ENCODE measurements around the gene PTPRG. TPM values are rescaled to one million over a fixed set of nuclear protein-coding genes. Genes with fewer than 3 reads are reported as not detected.

Gene PTPRG
- total and polyA plus RNA-seq, 2 experiments from 2014 or later = 24.4 to 131 TPM

DNA sequence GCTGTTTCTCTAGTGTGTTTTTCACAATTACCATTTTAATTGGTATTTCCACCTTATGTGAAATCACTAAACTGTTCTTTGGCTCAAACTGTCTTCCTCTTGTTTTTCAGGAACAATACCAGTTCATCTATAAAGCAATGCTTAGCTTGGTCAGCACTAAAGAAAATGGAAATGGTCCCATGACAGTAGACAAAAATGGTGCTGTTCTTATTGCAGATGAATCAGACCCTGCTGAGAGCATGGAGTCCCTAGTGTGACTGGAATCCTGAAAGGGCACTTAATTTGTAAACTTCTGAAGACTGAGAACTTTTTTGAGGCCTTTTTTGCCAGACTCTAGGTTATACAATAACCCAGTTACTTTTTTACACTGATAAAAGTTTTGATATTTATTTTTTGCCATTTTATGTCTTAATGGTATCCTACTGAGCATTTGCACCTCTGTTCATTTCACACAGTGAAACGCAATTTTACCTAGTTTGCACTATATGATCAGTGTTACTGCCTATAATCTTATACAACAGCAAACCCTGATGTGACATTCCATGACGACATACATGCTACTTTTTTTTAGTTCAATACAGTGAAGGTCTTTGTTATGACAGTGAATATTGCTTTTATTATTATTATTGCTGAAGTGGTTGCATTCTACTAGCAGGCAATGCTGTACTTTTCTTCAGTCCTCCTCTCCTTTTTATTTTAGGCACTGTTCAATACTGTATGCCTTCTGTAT lies 731.8 kb downstream of the PTPRG start (continued):
- TF ChIP-seq, protein P1, sequence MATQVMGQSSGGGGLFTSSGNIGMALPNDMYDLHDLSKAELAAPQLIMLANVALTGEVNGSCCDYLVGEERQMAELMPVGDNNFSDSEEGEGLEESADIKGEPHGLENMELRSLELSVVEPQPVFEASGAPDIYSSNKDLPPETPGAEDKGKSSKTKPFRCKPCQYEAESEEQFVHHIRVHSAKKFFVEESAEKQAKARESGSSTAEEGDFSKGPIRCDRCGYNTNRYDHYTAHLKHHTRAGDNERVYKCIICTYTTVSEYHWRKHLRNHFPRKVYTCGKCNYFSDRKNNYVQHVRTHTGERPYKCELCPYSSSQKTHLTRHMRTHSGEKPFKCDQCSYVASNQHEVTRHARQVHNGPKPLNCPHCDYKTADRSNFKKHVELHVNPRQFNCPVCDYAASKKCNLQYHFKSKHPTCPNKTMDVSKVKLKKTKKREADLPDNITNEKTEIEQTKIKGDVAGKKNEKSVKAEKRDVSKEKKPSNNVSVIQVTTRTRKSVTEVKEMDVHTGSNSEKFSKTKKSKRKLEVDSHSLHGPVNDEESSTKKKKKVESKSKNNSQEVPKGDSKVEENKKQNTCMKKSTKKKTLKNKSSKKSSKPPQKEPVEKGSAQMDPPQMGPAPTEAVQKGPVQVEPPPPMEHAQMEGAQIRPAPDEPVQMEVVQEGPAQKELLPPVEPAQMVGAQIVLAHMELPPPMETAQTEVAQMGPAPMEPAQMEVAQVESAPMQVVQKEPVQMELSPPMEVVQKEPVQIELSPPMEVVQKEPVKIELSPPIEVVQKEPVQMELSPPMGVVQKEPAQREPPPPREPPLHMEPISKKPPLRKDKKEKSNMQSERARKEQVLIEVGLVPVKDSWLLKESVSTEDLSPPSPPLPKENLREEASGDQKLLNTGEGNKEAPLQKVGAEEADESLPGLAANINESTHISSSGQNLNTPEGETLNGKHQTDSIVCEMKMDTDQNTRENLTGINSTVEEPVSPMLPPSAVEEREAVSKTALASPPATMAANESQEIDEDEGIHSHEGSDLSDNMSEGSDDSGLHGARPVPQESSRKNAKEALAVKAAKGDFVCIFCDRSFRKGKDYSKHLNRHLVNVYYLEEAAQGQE (IDR thresholded peaks at IDR 0.05; ENCODE audit: unreplicated experiment) = no peak
- no peak for TF ChIP-seq EZH2 (IDR thresholded peaks at IDR 0.05; ENCODE audit: low read depth, unreplicated experiment)

DNA sequence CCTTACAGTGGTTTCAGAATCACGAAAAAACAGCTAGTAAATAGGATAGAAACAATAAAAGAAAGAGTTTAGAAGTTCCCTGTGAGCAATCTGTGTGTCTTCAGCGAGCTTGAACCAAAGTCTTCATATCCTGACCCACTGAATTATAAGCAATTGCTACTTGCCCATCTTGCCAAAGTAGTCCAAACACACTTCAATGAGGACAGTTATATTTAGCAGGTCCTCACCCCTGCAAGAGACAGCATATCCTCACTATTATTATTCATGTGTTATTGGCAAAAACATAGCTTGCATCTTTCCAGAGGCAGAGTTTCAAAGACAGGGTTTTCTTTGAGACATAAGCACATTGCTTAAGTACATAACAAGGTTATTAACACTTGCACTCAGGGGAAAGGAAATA lies 734.2 kb downstream of the PTPRG start:
- Histone ChIP-seq H3K27ac (ENCODE audit: low read depth) (no peak overlapping the region), H3K27me3 (ENCODE audit: insufficient read depth) (no peaks in the 10 kb centered on the region), H4K20me1 (replicated peaks; ENCODE audit: insufficient read depth) (no peaks in the 10 kb centered on the region), H2AFZ (no peak overlapping the region), H3F3A (replicated peaks; ENCODE audit: low read depth) (no peaks in the 10 kb centered on the region), H3K4me2 (no peak overlapping the region), H3K79me2 (replicated peaks; ENCODE audit: insufficient read depth) (no peaks in the 10 kb centered on the region), H3K4me1 (ENCODE audit: insufficient read depth) (no peaks in the 10 kb centered on the region), H3K9me2 (ENCODE audit: insufficient read depth) (no peaks in the 10 kb centered on the region), H3K36me3 (ENCODE audit: insufficient read depth) (peaks cover 5% of the 10 kb centered on the region; the same call in 1 of the 2 replicates), H3K4me3 (no peak overlapping the region)
- H3K9me3 Mint-ChIP-seq = no peaks in the 10 kb centered on the region
- ATAC-seq = no peak
- no peak for DNase-seq (ENCODE audit: low spot score)
- H3K27ac Mint-ChIP-seq = no peak overlapping the region
- peaks cover 9% of the 10 kb centered on the region; the same call in 2 of the 3 replicates for H3K36me3 Mint-ChIP-seq (ENCODE audit: low read depth)
- H3K4me3 Mint-ChIP-seq = no peak overlapping the region
- H3K4me1 Mint-ChIP-seq = no peaks in the 10 kb centered on the region
- TF ChIP-seq EZH2phosphoT487 (IDR thresholded peaks at IDR 0.05; ENCODE audit: unreplicated experiment) = no peak
- TF ChIP-seq NANOG (IDR thresholded peaks at IDR 0.05; ENCODE audit: borderline replicate concordance) = no peak
- no peak for TF ChIP-seq CREB1 (CRISPR knock-in tag; IDR thresholded peaks at IDR 0.05; ENCODE audit: low read depth)
- H3K27me3 Mint-ChIP-seq (ENCODE audit: insufficient read depth, low read depth, poor library complexity) = no peaks in the 10 kb centered on the region

DNA sequence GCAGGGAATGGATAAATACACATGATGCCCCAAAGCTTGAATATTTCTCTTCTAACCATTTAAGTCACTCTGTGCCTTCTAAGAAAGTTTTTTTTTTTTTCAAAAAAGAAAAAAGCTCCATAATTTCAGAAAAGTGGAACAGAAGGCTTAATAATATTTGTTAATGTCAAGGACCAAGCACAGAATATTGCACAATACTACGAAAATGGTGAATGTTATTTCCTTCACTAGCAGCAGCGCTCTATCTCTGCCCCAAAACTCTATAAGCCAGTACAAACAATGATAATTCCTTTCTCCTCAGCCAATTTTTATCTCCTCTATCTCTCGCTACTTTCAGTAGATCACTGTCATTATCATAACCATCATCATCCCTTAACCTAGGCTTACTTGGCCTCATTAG lies 739.2 kb downstream of the PTPRG start:
- peaks cover 2% of the 10 kb centered on the region for H3K27me3 Mint-ChIP-seq (ENCODE audit: insufficient read depth, low read depth, poor library complexity)
- Histone ChIP-seq H3K79me2 (replicated peaks; ENCODE audit: insufficient read depth) (no peaks in the 10 kb centered on the region), H3K4me3 (no peak overlapping the region), H3K36me3 (ENCODE audit: insufficient read depth) (no peaks in the 10 kb centered on the region), H3K4me2 (no peak overlapping the region), H3K27me3 (ENCODE audit: insufficient read depth) (no peaks in the 10 kb centered on the region), H3F3A (replicated peaks; ENCODE audit: low read depth) (no peaks in the 10 kb centered on the region), H4K20me1 (replicated peaks; ENCODE audit: insufficient read depth) (no peaks in the 10 kb centered on the region), H3K27ac (ENCODE audit: low read depth) (no peak overlapping the region), H3K4me1 (ENCODE audit: insufficient read depth) (no peaks in the 10 kb centered on the region), H2AFZ (no peak overlapping the region), H3K9me2 (ENCODE audit: insufficient read depth) (no peaks in the 10 kb centered on the region)
- no peaks in the 10 kb centered on the region for H3K4me1 Mint-ChIP-seq
- peaks cover 3% of the 10 kb centered on the region; the same call in 2 of the 3 replicates for H3K9me3 Mint-ChIP-seq
- ATAC-seq (no peak), DNase-seq (ENCODE audit: low spot score) (no peak)
- no peak overlapping the region for H3K4me3 Mint-ChIP-seq
- TF ChIP-seq EZH2phosphoT487 (IDR thresholded peaks at IDR 0.05; ENCODE audit: unreplicated experiment) (no peak), ZNF331 (CRISPR knock-in tag; IDR thresholded peaks at IDR 0.05; ENCODE audit: low read depth) (no peak), ZNF114 (CRISPR knock-in tag; IDR thresholded peaks at IDR 0.05) (no peak)
- no peak overlapping the region for H3K27ac Mint-ChIP-seq
- peaks cover 29% of the 10 kb centered on the region for H3K36me3 Mint-ChIP-seq (ENCODE audit: low read depth)

Data from GM23338 (cell line).